Endothelial cell of umbilical vein (primary cell): ENCODE measurements around the gene TMEM121. TPM values are rescaled to one million over a fixed set of nuclear protein-coding genes. Genes with fewer than 3 reads are reported as not detected.

Source experiments
- BruUV-seq: library from RNA; stranded (reverse); fragments of 400-500 nt; replicated peaks from 2 replicates; lab custom pipeline; 2021; lab: Mats Ljungman, UMichigan
- CTCF ChIA-PET: fragments of 300-600, 350-600 bp; sonication (Branson Sonifier 250); formaldehyde crosslinking; loops from one replicate; lab custom pipeline; 2021; ENCODE audit warnings: antibody characterized with exemption, inconsistent platforms; lab: Charles Lee
- POLR2A ChIA-PET: fragments of 300-600, 350-600 bp; sonication (Branson Sonifier 250); formaldehyde crosslinking; loops from one replicate; lab custom pipeline; 2021; ENCODE audit warnings: antibody characterized with exemption, inconsistent platforms; lab: Charles Lee
- DNase-seq: peaks from one replicate; pipeline ENCODE4 v3.0.0-alpha.2; 2011; ENCODE audit warnings: low read depth, low spot score
- FAIRE-seq: peaks from 2 replicates; lab custom pipeline; 2011; peaks lifted over from hg19 to GRCh38; lab: Jason Lieb, UNC
- H2AFZ ChIP-seq: 2 replicates; pipeline ENCODE4 v1.6.0; 2012; ENCODE audit warnings: low read depth, low read length, control low read depth, inconsistent platforms
- H3K27ac ChIP-seq: 2 replicates; pipeline ENCODE4 v1.5.1; 2011; ENCODE audit warnings: low read depth, mild to moderate bottlenecking, control low read depth, low read length, moderate library complexity; ENCODE audit not compliant: insufficient read depth
- H3K27me3 ChIP-seq, 2 experiments: 2 replicates each; pipeline versions ENCODE4 v1.6.0 to v1.6.1; 2011; ENCODE audit warnings: low read length in 2 of 2, mixed read lengths in 1 of 2; ENCODE audit not compliant: control insufficient read depth in 2 of 2, insufficient read depth in 2 of 2
- H3K36me3 ChIP-seq, 2 experiments: 2 replicates in 1 of 2; 3 replicates in 1 of 2; pipeline ENCODE4 v1.5.1; 2011; ENCODE audit warnings: low read length in 2 of 2, mild to moderate bottlenecking in 1 of 2, moderate library complexity in 1 of 2; ENCODE audit not compliant: control insufficient read depth in 2 of 2, insufficient read depth in 2 of 2; ENCODE audit errors: extremely low read depth in 1 of 2
- H3K4me1 ChIP-seq: 3 replicates; pipeline ENCODE4 v1.5.1; 2011; ENCODE audit warnings: mild to moderate bottlenecking, low read length; ENCODE audit not compliant: control insufficient read depth, insufficient read depth; ENCODE audit errors: extremely low read depth
- H3K4me2 ChIP-seq: 2 replicates; pipeline ENCODE4 v1.6.1; 2011; ENCODE audit warnings: low read length, control low read depth, mixed read lengths; ENCODE audit not compliant: insufficient read depth
- H3K4me3 ChIP-seq, 3 experiments: fragments of 200-600 bp in 1 of 3; sonication (generic), shearing (Covaris generic) in 1 of 3; replicated peaks in 1 of 3; 2 replicates each; pipeline ENCODE4 v1.5.1; 2011 to 2016; ENCODE audit warnings: control low read depth in 3 of 3, low read length in 3 of 3, mild to moderate bottlenecking in 2 of 3, inconsistent platforms in 1 of 3, low read depth in 1 of 3, moderate library complexity in 1 of 3; ENCODE audit not compliant: insufficient read depth in 1 of 3
- H3K79me2 ChIP-seq: 2 replicates; pipeline ENCODE4 v1.6.0; 2012; ENCODE audit warnings: low read length, inconsistent platforms; ENCODE audit not compliant: control insufficient read depth, insufficient read depth
- H3K9ac ChIP-seq: replicated peaks from 2 replicates; pipeline ENCODE3; 2011; ENCODE audit warnings: low read length, control low read depth; ENCODE audit not compliant: insufficient read depth; ENCODE audit errors: extremely low read depth
- H3K9me1 ChIP-seq: replicated peaks from 3 replicates; pipeline ENCODE4 v1.6.0; 2011; ENCODE audit warnings: mild to moderate bottlenecking, low read length; ENCODE audit not compliant: control insufficient read depth, insufficient read depth; ENCODE audit errors: extremely low read depth
- H3K9me3 ChIP-seq: replicated peaks from 2 replicates; pipeline ENCODE4 v1.5.1; 2012; ENCODE audit warnings: low read length, inconsistent platforms; ENCODE audit not compliant: control insufficient read depth, insufficient read depth
- H4K20me1 ChIP-seq: replicated peaks from 2 replicates; pipeline ENCODE3; 2011; ENCODE audit warnings: mild to moderate bottlenecking, low read length; ENCODE audit not compliant: control insufficient read depth, insufficient read depth; ENCODE audit errors: extremely low read depth
- EZH2 ChIP-seq: IDR thresholded peaks from 2 replicates; pipeline ENCODE4 v1.6.1; 2012; ENCODE audit warnings: borderline replicate concordance, low read depth, mild to moderate bottlenecking, moderate library complexity, low read length, inconsistent platforms; ENCODE audit not compliant: severe bottlenecking
- FOS ChIP-seq: IDR thresholded peaks from 2 replicates; pipeline ENCODE4 v1.6.1; 2011; ENCODE audit warnings: mild to moderate bottlenecking, low read length, moderate library complexity, borderline replicate concordance; ENCODE audit not compliant: insufficient read depth
- GATA2 ChIP-seq: IDR thresholded peaks from 2 replicates; pipeline ENCODE4 v1.7.0; 2011; ENCODE audit warnings: low read depth, mild to moderate bottlenecking, moderate library complexity, mixed read lengths, low read length; ENCODE audit not compliant: insufficient read length, insufficient read depth
- JUN ChIP-seq: IDR thresholded peaks from 2 replicates; pipeline ENCODE4 v1.6.1; 2011; ENCODE audit warnings: borderline replicate concordance, low read depth; ENCODE audit not compliant: insufficient read length, insufficient read depth
- MYC ChIP-seq: IDR thresholded peaks from one replicate; pipeline ENCODE4 v1.6.1; 2011; ENCODE audit warnings: mild to moderate bottlenecking, low read depth, low read length
- POLR2A ChIP-seq: IDR thresholded peaks from 2 replicates; pipeline ENCODE4 v1.6.1; 2012; ENCODE audit warnings: low read depth, mild to moderate bottlenecking, control low read depth, low read length
- POLR2AphosphoS5 ChIP-seq: IDR thresholded peaks from 2 replicates; pipeline ENCODE4 v1.6.1; 2012; ENCODE audit warnings: low read depth, mild to moderate bottlenecking, control low read depth, low read length, moderate library complexity; ENCODE audit not compliant: insufficient read depth
- dilution Hi-C: fragments of 300-500 bp; cut with MboI; formaldehyde crosslinking; loops from one replicate; pipeline ENCODE4 v1.15.0; 2019; ENCODE audit warnings: low sequenced_read_pairs; ENCODE audit not compliant: extremely low pct_ligation_motif_present
- intact Hi-C: fragments of 100-400 bp; cut with micrococcal nuclease; formaldehyde crosslinking; loops from one replicate; pipeline ENCODE4 v1.10.0; 2022
- polyA plus RNA-seq, 4 experiments: library from polyadenylated mRNA; depleted of rRNA in 3 of 4; stranded (reverse) in 3 of 4; unstranded in 1 of 4; fragments of >200 nt; gene quantifications; 2 replicates each; pipeline versions ENCODE4 v1.2.1 to v1.2.3, GENCODE V29; 2011 to 2012; ENCODE audit warnings: missing spikeins in 1 of 4
- total RNA-seq: library from RNA; stranded (reverse); gene quantifications from 2 replicates; pipeline ENCODE4 v1.2.3, GENCODE V29; 2021
- TF ChIP-seq, protein P1 (sequence below), 2 donors: IDR thresholded peaks; 1 replicate in 1 of 2; 2 replicates in 1 of 2; pipeline ENCODE4 v1.5.1; 2011; ENCODE audit warnings: low read length in 2 of 2, mild to moderate bottlenecking in 2 of 2, moderate library complexity in 2 of 2, control low read depth in 1 of 2, inconsistent platforms in 1 of 2, low read depth in 1 of 2; ENCODE audit not compliant: insufficient read depth in 1 of 2; ENCODE audit errors: extremely low read depth in 1 of 2

The TMEM121 gene
- total and polyA plus RNA-seq, 2 donors (not counting 3 experiments of a cell fraction or from before 2014, with no cell fraction given), result 4.8 to 7.7 TPM

DNA sequence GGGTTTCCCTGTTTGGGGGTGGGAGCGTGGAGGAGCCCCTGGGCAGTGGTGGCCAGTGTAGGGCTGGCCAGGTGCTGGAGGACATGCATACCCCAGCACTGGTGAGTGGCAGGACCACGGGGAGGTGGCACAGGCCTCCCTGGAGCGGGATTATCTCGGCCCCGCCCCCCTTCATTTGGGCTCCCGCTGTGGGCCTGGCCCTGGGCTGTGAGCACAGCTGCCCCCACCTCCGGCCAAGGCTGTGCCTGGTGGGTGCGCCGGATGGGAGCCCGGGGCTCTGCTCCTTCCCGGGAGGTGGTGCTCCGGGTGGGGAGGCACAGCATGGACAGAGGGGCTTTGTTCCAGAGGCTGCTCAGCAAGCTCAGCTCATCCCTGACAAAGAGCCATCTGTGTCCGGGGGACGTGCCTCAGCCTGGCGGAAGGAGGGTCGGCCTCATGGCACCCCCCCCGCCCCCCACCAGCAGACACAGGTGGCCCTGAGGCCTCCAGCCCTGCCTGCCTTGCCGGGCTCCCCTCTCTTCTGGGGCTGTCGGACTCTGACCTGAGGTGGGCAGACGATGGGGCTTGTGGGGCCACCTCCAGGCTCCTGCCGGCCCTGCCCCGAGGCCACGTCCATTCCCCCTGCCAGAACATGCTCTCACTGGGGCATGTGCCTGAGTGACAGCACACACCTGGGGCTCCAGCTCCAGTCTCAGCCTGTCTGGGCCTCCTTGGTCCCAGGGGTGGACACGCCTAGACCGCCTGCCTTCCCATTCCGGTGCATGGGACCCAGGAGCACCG lies 26.9 kb upstream of the TMEM121 start:
- H3K79me2 ChIP-seq, result no peaks in the 10 kb centered on the region
- dilution Hi-C loops, result no loop called here
- no peaks in the 10 kb centered on the region for H3K27me3 ChIP-seq
- H3K9me3 ChIP-seq, result no peaks in the 10 kb centered on the region
- H3K4me1 ChIP-seq, result no peaks in the 10 kb centered on the region
- H3K27ac ChIP-seq, result no peak overlapping the region
- FAIRE-seq (no peak), DNase-seq (no peak)
- ChIA-PET CTCF (interaction anchor here (1.0 kb wide), 1 partner anchor 29 kb away, joined by 3 read pairs; no protein-coding TSS in a partner anchor), POLR2A (no interaction called here)
- H2AFZ ChIP-seq, result no peak overlapping the region
- no peaks in the 10 kb centered on the region for H3K36me3 ChIP-seq
- no TSS peak for BruUV-seq
- intact Hi-C loops, result no loop called here
- no peak for TF ChIP-seq MYC
- TF ChIP-seq EZH2, result no peak
- TF ChIP-seq, protein P1, sequence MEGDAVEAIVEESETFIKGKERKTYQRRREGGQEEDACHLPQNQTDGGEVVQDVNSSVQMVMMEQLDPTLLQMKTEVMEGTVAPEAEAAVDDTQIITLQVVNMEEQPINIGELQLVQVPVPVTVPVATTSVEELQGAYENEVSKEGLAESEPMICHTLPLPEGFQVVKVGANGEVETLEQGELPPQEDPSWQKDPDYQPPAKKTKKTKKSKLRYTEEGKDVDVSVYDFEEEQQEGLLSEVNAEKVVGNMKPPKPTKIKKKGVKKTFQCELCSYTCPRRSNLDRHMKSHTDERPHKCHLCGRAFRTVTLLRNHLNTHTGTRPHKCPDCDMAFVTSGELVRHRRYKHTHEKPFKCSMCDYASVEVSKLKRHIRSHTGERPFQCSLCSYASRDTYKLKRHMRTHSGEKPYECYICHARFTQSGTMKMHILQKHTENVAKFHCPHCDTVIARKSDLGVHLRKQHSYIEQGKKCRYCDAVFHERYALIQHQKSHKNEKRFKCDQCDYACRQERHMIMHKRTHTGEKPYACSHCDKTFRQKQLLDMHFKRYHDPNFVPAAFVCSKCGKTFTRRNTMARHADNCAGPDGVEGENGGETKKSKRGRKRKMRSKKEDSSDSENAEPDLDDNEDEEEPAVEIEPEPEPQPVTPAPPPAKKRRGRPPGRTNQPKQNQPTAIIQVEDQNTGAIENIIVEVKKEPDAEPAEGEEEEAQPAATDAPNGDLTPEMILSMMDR (IDR thresholded peaks at IDR 0.05; ENCODE audit: extremely low read depth in 1 of 2, insufficient read depth in 1 of 2, low read depth in 1 of 2, low read length in 2 of 2), result no peak
- no peak for TF ChIP-seq POLR2A
- H3K9me1 ChIP-seq, result no peaks in the 10 kb centered on the region
- H3K4me2 ChIP-seq, result no peak overlapping the region
- H3K9ac ChIP-seq, result no peak overlapping the region
- no peak overlapping the region for H3K4me3 ChIP-seq
- H4K20me1 ChIP-seq, result no peaks in the 10 kb centered on the region

DNA sequence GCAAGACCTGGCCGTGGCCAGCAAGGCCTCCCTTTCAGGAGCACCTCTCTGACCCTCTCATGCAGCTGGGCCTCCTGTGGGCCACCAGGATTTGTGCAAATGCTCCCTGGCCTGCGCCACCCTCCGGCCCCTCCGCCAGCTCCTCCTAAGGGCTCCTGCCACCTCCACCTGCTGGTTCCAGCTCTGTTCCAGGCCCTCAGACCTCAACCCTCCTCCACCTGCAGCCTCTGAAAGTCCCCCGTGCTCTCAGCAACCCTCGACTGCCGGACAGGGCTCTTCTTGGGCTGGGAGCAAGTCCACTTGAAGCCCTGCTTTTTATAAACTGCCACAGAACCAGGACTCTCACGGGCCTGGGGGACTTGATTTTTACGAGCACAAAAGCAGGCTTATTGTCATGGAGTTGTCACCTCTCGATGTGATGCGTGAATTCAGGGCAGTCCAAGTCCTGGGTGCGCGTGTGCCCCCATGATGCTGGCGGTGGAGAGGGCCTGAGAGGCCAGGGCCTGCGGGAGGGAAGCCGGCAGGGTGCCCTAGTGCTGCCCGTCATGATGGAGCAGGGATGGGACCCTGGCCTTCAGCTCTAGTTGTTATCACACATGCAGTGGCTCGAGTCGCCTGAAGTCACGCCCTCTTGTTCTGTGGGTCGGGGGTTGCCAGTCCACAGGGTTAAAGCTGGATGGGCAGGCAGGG lies 26.2 kb upstream of the TMEM121 start:
- no peak overlapping the region for H2AFZ ChIP-seq
- no peaks in the 10 kb centered on the region for H3K27me3 ChIP-seq
- no peak for DNase-seq
- intact Hi-C loops, result no loop called here
- no peaks in the 10 kb centered on the region for H3K36me3 ChIP-seq
- H3K4me1 ChIP-seq, result no peaks in the 10 kb centered on the region
- no peak for FAIRE-seq
- H4K20me1 ChIP-seq, result no peaks in the 10 kb centered on the region
- TF ChIP-seq MYC, result no peak
- TF ChIP-seq, protein P1 (IDR thresholded peaks at IDR 0.05; ENCODE audit: extremely low read depth in 1 of 2, insufficient read depth in 1 of 2, low read depth in 1 of 2, low read length in 2 of 2), result no peak
- TF ChIP-seq POLR2A, result no peak
- no peak for TF ChIP-seq POLR2AphosphoS5
- TF ChIP-seq GATA2, result no peak
- TF ChIP-seq JUN, result no peak
- TF ChIP-seq FOS, result no peak
- dilution Hi-C loops, result no loop called here
- H3K9me3 ChIP-seq, result no peaks in the 10 kb centered on the region
- H3K79me2 ChIP-seq, result no peaks in the 10 kb centered on the region
- H3K9ac ChIP-seq, result no peak overlapping the region
- H3K4me2 ChIP-seq, result no peak overlapping the region
- POLR2A ChIA-PET, result no interaction called here
- no peak overlapping the region for H3K4me3 ChIP-seq
- no peak overlapping the region for H3K27ac ChIP-seq
- CTCF ChIA-PET, result no interaction called here
- H3K9me1 ChIP-seq, result no peaks in the 10 kb centered on the region
- BruUV-seq, result no TSS peak
